Mononuclear cell (primary cell): Measurements from ENCODE around the gene DLG2. TPM values are rescaled to one million over a fixed set of nuclear protein-coding genes. Genes with fewer than 3 reads are reported as not detected.
"Not testable (repeated sequence)": the region's sequence is repeated elsewhere in the genome, so short reads cannot be mapped to it uniquely, and the experiment has no call there.

Experiments used
- H3K27me3 ChIP-seq: 2 replicates; pipeline ENCODE4 v1.6.0; 2011; ENCODE audit warnings: low read length, control low read depth; ENCODE audit not compliant: insufficient read depth
- H3K4me1 ChIP-seq: 2 replicates; pipeline ENCODE4 v1.5.1; 2011; ENCODE audit warnings: mild to moderate bottlenecking, low read length, control low read depth; ENCODE audit not compliant: insufficient read depth
- H3K4me3 ChIP-seq: 2 replicates; pipeline ENCODE4 v1.5.1; 2011; ENCODE audit warnings: mild to moderate bottlenecking, low read length, moderate library complexity
- H3K9me3 ChIP-seq: 2 replicates; pipeline ENCODE4 v1.5.1; 2011; ENCODE audit warnings: low read depth, mild to moderate bottlenecking, control low read depth, low read length
- total RNA-seq: library from RNA; depleted of rRNA; stranded (reverse); fragments of >200 nt; gene quantifications from one replicate; pipeline ENCODE4 v1.2.3, GENCODE V29; 2012

Gene DLG2
- total RNA-seq, 1 donor: 1.6 TPM

DNA sequence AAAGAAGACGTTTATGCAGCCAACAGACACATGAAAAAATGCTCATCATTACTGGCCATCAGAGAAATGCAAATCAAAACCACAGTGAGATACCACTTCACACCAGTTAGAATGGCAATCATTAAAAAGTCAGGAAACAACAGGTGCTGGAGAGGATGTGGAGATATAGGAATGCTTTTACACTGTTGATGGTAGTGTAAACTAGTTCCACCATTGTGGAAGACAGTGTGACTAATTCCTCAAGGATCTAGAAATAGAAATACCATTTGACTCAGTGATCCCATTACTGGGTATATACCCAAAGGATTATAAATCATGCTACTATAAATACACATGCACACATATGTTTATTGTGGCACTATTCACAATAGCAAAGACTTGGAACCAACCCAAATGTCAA is 786.9 kb downstream of the DLG2 start:
- H3K9me3 ChIP-seq, H3K4me1 ChIP-seq: not testable (repeated sequence)

GRCh38 chr11:84837402-84838069 is 789.6 kb downstream of the DLG2 start:
- no peaks in the 10 kb centered on the region for H3K9me3 ChIP-seq
- no peaks in the 10 kb centered on the region for H3K4me1 ChIP-seq
- no peaks in the 10 kb centered on the region for H3K27me3 ChIP-seq
- H3K4me3 ChIP-seq: no peak overlapping the region

More for the DNA sequence above, 786.9 kb downstream of the DLG2 start:
- H3K27me3 ChIP-seq, H3K4me3 ChIP-seq: not testable (repeated sequence)

GRCh38 chr11:84836371-84836770 is 790.8 kb downstream of the DLG2 start:
- no peak overlapping the region for H3K4me3 ChIP-seq
- no peaks in the 10 kb centered on the region for H3K9me3 ChIP-seq
- no peaks in the 10 kb centered on the region for H3K27me3 ChIP-seq
- H3K4me1 ChIP-seq: no peaks in the 10 kb centered on the region

- Histone ChIP-seq H3K4me1 (no peaks in the 10 kb centered on the region), H3K9me3 (no peaks in the 10 kb centered on the region), H3K4me3 (no peak overlapping the region), H3K27me3 (no peaks in the 10 kb centered on the region)
These were observed 793.6 kb downstream of the DLG2 start for GRCh38 chr11:84833488-84834088.

DNA sequence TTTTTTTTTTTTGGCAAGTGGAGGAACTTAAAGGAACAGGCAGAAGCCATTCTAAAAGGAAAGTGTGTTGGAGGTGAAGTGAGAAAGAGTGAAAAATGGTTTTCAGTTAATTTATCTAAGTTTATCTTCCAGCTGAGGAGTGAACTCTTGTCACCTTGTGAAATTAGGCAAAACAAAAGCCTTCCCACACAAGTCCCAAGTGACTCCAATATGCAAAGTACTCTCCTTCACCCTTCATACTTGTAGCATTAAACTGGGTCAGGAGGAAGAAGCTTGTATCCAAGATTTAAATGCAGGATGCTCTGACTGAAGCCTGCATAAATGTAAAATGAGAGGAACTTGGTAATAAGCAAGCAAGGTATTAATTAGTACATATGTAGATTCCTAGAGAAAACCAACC is 796.8 kb downstream of the DLG2 start:
- no peaks in the 10 kb centered on the region for H3K4me1 ChIP-seq
- no peaks in the 10 kb centered on the region for H3K9me3 ChIP-seq
- no peak overlapping the region for H3K4me3 ChIP-seq

DNA sequence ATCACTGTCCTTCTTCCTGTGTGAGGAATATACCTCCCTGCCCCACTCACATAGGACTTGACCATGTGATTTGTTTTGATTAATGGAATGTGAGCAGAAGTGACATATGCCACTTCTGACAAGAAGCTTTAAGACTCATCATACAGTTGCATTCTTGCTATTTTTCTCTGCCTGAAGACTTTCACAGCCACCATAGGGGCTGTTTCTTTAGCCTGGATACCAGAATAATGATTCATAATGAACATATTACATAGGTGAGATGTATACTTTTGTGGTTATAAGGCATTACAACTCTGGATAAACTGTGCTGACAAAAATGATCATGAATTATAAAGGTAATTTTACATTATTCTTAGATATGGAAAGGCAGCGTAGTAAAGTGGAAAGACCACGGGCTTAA is 798.0 kb downstream of the DLG2 start:
- no peaks in the 10 kb centered on the region for H3K27me3 ChIP-seq
- no peak overlapping the region for H3K4me3 ChIP-seq
- H3K4me1 ChIP-seq: no peaks in the 10 kb centered on the region
- no peaks in the 10 kb centered on the region for H3K9me3 ChIP-seq

More for the DNA sequence above, 796.8 kb downstream of the DLG2 start:
- H3K27me3 ChIP-seq: no peaks in the 10 kb centered on the region

GRCh38 chr11:84828616-84829015 is 798.5 kb downstream of the DLG2 start:
- no peak overlapping the region for H3K4me3 ChIP-seq
- H3K27me3 ChIP-seq: no peaks in the 10 kb centered on the region
- no peaks in the 10 kb centered on the region for H3K9me3 ChIP-seq
- H3K4me1 ChIP-seq: no peaks in the 10 kb centered on the region

DNA sequence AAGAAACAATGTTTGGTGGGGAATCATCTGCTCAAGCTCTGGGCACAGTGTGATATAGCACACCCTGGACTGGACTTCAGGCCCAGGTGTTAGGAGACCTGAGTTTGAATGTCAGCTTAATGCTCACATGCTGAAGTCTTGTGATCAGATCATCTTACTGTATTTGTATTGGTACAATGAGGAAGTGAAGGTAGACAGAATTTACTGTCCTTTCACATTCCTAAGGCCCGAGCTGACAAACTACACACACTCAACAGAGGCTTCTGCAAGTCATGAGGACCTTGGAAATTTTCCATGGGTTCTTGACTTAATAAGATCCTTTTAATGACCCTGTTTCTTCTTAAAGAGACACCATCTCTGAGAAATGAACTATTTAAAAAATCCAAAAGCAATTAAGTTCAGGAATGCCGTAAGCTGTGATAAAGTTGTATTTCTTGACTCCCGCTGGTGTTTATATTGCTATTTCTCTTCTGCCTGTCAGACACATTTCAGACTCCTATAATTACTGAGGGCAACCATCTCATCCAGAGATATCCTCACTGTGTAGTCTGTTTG is 802.0 kb downstream of the DLG2 start:
- H3K27me3 ChIP-seq: no peaks in the 10 kb centered on the region
- no peaks in the 10 kb centered on the region for H3K4me1 ChIP-seq
- no peak overlapping the region for H3K4me3 ChIP-seq
- H3K9me3 ChIP-seq: no peaks in the 10 kb centered on the region

DNA sequence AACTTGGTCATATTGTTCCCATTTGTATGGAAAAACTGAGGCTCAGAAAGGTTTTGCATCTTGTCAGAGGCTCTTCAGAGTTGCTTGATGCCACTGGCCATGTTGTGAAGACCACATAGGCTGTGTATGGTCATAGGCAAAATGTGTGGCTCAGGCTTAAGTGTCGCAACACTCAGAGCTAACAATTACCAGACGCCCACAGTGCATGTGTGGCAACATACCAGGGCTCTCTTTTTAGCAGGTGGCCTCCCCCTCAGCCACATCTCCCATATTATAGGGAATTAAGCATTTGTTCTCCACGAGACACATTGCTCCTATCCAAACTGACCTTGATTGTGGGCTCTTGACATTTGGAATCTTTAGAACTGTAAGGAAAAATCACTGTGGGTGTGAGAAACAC is 802.5 kb downstream of the DLG2 start:
- H3K27me3 ChIP-seq: no peaks in the 10 kb centered on the region
- H3K9me3 ChIP-seq: no peaks in the 10 kb centered on the region
- H3K4me3 ChIP-seq: no peak overlapping the region
- no peaks in the 10 kb centered on the region for H3K4me1 ChIP-seq

DNA sequence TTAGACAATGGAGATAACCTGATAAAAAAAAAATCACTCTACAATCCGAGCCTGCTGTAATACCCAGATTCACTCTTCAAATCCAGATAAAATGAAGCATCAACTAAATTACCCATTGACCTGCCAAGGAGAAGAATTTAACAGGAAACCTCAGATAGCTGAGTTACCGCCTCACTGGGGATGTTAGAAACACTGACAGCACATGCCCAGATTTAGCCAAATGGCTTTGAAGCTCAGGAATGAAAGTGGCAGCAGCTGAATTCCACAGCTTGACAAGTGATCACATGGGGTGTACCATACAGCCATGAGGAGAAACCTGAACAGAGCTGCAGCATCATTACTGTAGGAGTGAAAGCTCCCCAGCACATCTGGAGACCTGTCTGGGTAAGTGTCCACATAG is 807.6 kb downstream of the DLG2 start:
- no peaks in the 10 kb centered on the region for H3K9me3 ChIP-seq
- no peak overlapping the region for H3K4me3 ChIP-seq
- no peaks in the 10 kb centered on the region for H3K27me3 ChIP-seq
- no peaks in the 10 kb centered on the region for H3K4me1 ChIP-seq

GRCh38 chr11:84819128-84819527 is 808.0 kb downstream of the DLG2 start:
- Histone ChIP-seq H3K27me3 (no peaks in the 10 kb centered on the region), H3K9me3 (no peaks in the 10 kb centered on the region), H3K4me3 (no peak overlapping the region), H3K4me1 (no peaks in the 10 kb centered on the region)

GRCh38 chr11:84817998-84818397 is 809.1 kb downstream of the DLG2 start:
- no peaks in the 10 kb centered on the region for H3K4me1 ChIP-seq
- no peak overlapping the region for H3K4me3 ChIP-seq
- no peaks in the 10 kb centered on the region for H3K9me3 ChIP-seq
- H3K27me3 ChIP-seq: no peaks in the 10 kb centered on the region

DNA sequence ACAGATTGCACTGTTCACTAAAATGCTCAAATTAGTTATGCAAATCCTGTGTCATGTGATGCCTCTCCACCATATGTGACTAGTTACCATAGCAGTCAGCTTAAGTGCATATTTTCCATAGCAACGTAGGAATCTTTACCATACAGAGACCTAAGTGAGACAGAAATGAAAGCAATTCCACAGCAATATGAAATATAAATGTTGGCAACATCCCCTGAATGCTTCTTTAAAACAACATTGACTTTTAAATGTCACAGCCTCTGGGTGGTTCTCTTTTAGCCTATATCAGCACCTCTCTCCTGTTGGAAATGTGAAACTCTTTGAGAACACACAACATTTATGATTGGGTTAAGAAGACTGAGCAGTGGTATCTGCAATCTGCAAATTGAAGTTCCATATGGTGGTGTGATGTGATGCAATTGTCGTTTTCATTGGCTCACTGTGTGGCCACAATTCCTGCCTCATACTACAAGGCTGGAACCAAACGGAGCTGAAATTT is 814.6 kb downstream of the DLG2 start:
- no peaks in the 10 kb centered on the region for H3K4me1 ChIP-seq
- H3K9me3 ChIP-seq: no peaks in the 10 kb centered on the region
- no peak overlapping the region for H3K4me3 ChIP-seq
- H3K27me3 ChIP-seq: no peaks in the 10 kb centered on the region

- no peak overlapping the region for H3K4me3 ChIP-seq
- no peaks in the 10 kb centered on the region for H3K27me3 ChIP-seq
- no peaks in the 10 kb centered on the region for H3K4me1 ChIP-seq
- H3K9me3 ChIP-seq: peaks cover 16% of the 10 kb centered on the region
These were observed 820.8 kb downstream of the DLG2 start for GRCh38 chr11:84806354-84806753.

DNA sequence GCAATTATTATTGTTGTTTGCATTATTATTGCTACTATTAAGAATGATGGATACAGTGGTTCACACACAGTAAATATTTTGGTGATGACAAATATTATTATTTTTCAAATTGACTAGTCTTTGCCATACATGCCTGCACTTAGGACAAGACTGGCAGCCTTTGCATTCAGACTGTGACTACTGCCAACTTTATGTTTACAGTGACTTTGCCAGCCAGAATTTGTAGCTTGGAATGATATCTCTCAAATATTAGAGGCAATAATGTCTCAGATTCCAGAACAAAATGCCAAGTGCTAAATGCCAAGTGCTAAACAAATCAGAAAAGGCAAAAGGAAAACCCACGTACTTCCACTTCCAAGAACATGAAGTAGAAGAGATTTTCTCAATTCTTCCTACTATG is 823.1 kb downstream of the DLG2 start:
- Histone ChIP-seq H3K27me3 (no peaks in the 10 kb centered on the region), H3K9me3 (peaks cover 16% of the 10 kb centered on the region), H3K4me1 (no peaks in the 10 kb centered on the region), H3K4me3 (no peak overlapping the region)
